ENCODE data around the gene CRELD2.

DNA sequence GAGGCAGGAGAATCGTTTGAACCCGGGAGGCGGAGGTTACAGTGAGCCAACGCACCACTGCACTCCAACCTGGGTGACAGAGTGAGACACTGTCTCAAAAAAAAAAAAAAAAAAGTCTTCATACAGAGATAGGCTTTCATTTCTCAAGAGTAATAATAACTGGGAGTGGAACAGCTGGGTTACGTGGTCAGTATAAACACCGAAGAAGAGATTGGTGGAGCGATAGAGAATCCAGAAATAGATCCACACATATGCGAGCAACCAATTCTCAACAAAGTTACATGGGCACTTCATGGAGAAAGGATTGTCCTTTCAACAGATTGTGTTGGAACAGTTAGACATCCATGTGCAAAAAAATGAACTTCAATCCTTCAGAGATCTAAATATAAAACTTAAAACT lies 40.2 kb upstream of the CRELD2 start:
- TF ChIP-seq CTCF (IDR thresholded peaks at IDR 0.05) (no peak), POLR2A (IDR thresholded peaks at IDR 0.05) (no peak), POLR2AphosphoS5 (IDR thresholded peaks at IDR 0.05) (no peak)

Data from prostate gland (tissue), 2 donors.